IMR-90 (cell line): ENCODE results near the gene SFSWAP.

Experiments used
- POLR2A ChIP-seq: IDR thresholded peaks from 2 replicates; pipeline ENCODE4 v1.6.1; 2012; ENCODE audit warnings: mild to moderate bottlenecking, low read depth, low read length
- RAD21 ChIP-seq: IDR thresholded peaks from 2 replicates; pipeline ENCODE4 v1.6.1; 2012; ENCODE audit warnings: low read length, improper control_type of control experiment
- RCOR1 ChIP-seq: IDR thresholded peaks from 2 replicates; pipeline ENCODE4 v1.6.1; 2012; ENCODE audit warnings: mild to moderate bottlenecking, low read length, improper control_type of control experiment; ENCODE audit not compliant: insufficient replicate concordance
- TF ChIP-seq, protein P1 (sequence below): conservative IDR thresholded peaks from 2 replicates; pipeline ENCODE4 v1.5.1; 2012; ENCODE audit warnings: mild to moderate bottlenecking, low read depth, low read length, improper control_type of control experiment
- TF ChIP-seq, protein P2 (sequence below): fragments of 150-350 bp; IDR thresholded peaks from 2 replicates; pipeline ENCODE4 v1.6.1; 2017; ENCODE audit warnings: mild to moderate bottlenecking, antibody characterized with exemption, low read length, low read depth

DNA sequence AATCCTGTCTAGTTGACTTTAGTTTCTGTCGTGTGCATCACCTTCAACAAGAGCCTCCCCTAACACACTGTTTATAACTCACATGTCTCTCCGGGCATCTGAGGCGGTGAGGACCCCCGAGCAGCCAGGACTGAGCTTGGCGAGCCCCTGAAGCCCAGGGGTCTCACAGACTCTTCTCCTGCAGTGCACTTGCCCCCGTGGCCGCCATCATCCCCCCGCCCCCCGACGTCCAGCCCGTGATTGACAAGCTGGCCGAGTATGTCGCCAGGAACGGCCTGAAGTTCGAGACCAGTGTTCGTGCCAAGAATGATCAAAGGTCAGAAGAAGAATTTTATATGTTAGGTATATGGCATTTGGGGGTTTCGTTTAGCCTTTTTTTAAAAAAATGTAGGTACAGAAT is 43.3 kb downstream of the SFSWAP start:
- TF ChIP-seq POLR2A = no peak
- TF ChIP-seq, protein P1, sequence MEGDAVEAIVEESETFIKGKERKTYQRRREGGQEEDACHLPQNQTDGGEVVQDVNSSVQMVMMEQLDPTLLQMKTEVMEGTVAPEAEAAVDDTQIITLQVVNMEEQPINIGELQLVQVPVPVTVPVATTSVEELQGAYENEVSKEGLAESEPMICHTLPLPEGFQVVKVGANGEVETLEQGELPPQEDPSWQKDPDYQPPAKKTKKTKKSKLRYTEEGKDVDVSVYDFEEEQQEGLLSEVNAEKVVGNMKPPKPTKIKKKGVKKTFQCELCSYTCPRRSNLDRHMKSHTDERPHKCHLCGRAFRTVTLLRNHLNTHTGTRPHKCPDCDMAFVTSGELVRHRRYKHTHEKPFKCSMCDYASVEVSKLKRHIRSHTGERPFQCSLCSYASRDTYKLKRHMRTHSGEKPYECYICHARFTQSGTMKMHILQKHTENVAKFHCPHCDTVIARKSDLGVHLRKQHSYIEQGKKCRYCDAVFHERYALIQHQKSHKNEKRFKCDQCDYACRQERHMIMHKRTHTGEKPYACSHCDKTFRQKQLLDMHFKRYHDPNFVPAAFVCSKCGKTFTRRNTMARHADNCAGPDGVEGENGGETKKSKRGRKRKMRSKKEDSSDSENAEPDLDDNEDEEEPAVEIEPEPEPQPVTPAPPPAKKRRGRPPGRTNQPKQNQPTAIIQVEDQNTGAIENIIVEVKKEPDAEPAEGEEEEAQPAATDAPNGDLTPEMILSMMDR = no peak
- TF ChIP-seq, protein P2, sequence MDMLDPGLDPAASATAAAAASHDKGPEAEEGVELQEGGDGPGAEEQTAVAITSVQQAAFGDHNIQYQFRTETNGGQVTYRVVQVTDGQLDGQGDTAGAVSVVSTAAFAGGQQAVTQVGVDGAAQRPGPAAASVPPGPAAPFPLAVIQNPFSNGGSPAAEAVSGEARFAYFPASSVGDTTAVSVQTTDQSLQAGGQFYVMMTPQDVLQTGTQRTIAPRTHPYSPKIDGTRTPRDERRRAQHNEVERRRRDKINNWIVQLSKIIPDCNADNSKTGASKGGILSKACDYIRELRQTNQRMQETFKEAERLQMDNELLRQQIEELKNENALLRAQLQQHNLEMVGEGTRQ = no peak
- no peak for TF ChIP-seq RAD21
- TF ChIP-seq RCOR1 = no peak
